SJSA1 (cell line): ENCODE measurements around the gene IRF7. TPM values are rescaled to one million over a fixed set of nuclear protein-coding genes. Genes with fewer than 3 reads are reported as not detected.

ENCODE experiments used
- DNase-seq, 2 experiments: peaks; one replicate each; pipeline ENCODE4 v3.0.0-alpha.2; 2015 to 2020; ENCODE audit warnings: low spot score in 2 of 2, low read depth in 1 of 2
- H3K27ac ChIP-seq: fragments of 250-450 bp; sonication (Bioruptor Pico); 2 replicates; pipeline ENCODE4 v1.5.1; 2020; ENCODE audit warnings: mild to moderate bottlenecking, moderate library complexity
- H3K27me3 ChIP-seq: fragments of 250-450 bp; sonication (Bioruptor Pico); replicated peaks from 2 replicates; pipeline ENCODE4 v1.5.1; 2020; ENCODE audit warnings: mild to moderate bottlenecking, moderate library complexity
- H3K36me3 ChIP-seq: fragments of 250-450 bp; sonication (Bioruptor Pico); 2 replicates; pipeline ENCODE4 v1.5.1; 2020; ENCODE audit warnings: mild to moderate bottlenecking
- H3K4me1 ChIP-seq: fragments of 250-450 bp; sonication (Bioruptor Pico); replicated peaks from 2 replicates; pipeline ENCODE4 v1.6.1; 2021; ENCODE audit warnings: mild to moderate bottlenecking
- H3K4me3 ChIP-seq: fragments of 250-450 bp; sonication (Bioruptor Pico); 2 replicates; pipeline ENCODE4 v1.5.1; 2020; ENCODE audit warnings: mild to moderate bottlenecking
- H3K9me3 ChIP-seq: fragments of 250-450 bp; sonication (Bioruptor Pico); replicated peaks from 2 replicates; pipeline ENCODE4 v1.5.1; 2020; ENCODE audit warnings: mild to moderate bottlenecking
- total RNA-seq: library from RNA; depleted of rRNA; stranded (reverse); fragments of >200 nt; shearing (Covaris generic); gene quantifications from 2 replicates; pipeline ENCODE4 v1.2.3, GENCODE V29; 2014

Gene IRF7
- total RNA-seq, 1 experiment from 2014 or later: 4.3 TPM

GRCh38 chr11:636511-637332 is 21.0 kb upstream of the IRF7 start, which contains the start of gene DRD4:
Gene DRD4 (plus strand): TSS chr11:637269. CDS start chr11:637305, 36 bp downstream.
- DNase-seq: no peak
- Histone ChIP-seq H3K36me3 (no peaks in the 10 kb centered on the region), H3K4me1 (no peaks in the 10 kb centered on the region), H3K27ac (no peak within 1 kb of the TSS), H3K4me3 (no peak within 1 kb of the TSS), H3K9me3 (no peaks in the 10 kb centered on the region), H3K27me3 (no peaks in the 10 kb centered on the region)

DNA sequence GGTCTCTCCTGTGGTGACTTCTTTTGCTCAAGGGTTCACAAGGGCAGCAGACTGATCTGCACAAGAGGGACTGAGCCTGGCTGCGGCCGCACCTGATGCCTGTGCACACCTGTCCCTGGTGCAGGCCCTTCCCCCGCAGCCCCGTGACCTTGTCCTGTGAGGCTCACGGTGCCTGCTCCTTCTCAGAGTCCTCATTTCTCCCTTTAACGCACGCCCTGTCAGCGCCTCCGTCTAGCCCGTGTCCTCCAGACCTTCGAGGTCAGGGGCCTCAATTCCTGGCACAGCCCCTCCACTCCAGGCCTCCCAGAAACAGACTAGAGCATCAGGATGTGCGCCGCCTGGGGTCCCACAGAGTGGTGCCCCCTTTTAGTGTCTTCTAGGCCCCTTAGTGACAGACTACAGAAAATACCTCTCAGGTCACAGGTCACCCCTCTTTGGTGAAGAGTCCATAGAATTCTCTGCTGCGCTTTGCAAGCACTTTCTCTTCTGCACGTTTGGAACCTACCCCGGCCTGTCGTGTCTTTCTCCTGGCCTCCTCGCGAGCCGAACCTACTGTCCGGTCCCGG is 20.3 kb upstream of the IRF7 start:
- DNase-seq: no peak
- Histone ChIP-seq H3K4me3 (no peak overlapping the region), H3K9me3 (no peaks in the 10 kb centered on the region), H3K27me3 (no peaks in the 10 kb centered on the region), H3K27ac (no peak overlapping the region), H3K4me1 (no peaks in the 10 kb centered on the region), H3K36me3 (no peaks in the 10 kb centered on the region)

- Histone ChIP-seq H3K4me1 (peaks cover 4% of the 10 kb centered on the region), H3K27ac (no peak overlapping the region), H3K9me3 (no peaks in the 10 kb centered on the region), H3K27me3 (no peaks in the 10 kb centered on the region), H3K36me3 (no peaks in the 10 kb centered on the region), H3K4me3 (no peak overlapping the region)
- no peak for DNase-seq
Observed at GRCh38 chr11:630871-631270, 15.1 kb upstream of the IRF7 start.

DNA sequence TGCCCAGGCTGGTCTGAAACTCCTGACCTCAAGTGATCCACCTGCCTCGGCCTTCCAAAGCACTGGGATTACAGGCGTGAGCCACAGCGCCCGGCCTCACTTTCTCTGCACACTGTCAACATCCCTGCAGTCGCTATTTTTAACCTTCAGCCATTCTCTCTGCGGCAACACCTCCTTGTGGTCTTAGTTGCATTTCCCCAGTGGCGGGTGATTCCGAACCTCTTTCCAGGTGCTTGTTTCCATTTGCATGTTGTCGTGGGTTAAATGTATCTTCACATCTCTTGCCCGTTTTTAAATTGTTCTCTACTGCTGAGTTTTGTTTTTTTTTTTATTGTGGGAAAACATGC is 13.5 kb upstream of the IRF7 start:
- no peaks in the 10 kb centered on the region for H3K27me3 ChIP-seq

GRCh38 chr11:628056-628455 is 12.3 kb upstream of the IRF7 start:
- Histone ChIP-seq H3K4me3 (no peak overlapping the region), H3K4me1 (peaks cover 4% of the 10 kb centered on the region), H3K27me3 (no peaks in the 10 kb centered on the region), H3K36me3 (no peaks in the 10 kb centered on the region), H3K9me3 (no peaks in the 10 kb centered on the region), H3K27ac (no peak overlapping the region)
- DNase-seq: no peak

More for the DNA sequence above, 13.5 kb upstream of the IRF7 start:
- H3K9me3 ChIP-seq: no peaks in the 10 kb centered on the region
- no peak overlapping the region for H3K4me3 ChIP-seq
- no peak for DNase-seq
- no peak overlapping the region for H3K27ac ChIP-seq
- H3K36me3 ChIP-seq: no peaks in the 10 kb centered on the region
- peaks cover 4% of the 10 kb centered on the region for H3K4me1 ChIP-seq

- Histone ChIP-seq H3K36me3 (no peaks in the 10 kb centered on the region), H3K27ac (no peak overlapping the region), H3K27me3 (no peaks in the 10 kb centered on the region), H3K4me1 (peaks cover 4% of the 10 kb centered on the region), H3K9me3 (no peaks in the 10 kb centered on the region), H3K4me3 (no peak overlapping the region)
- no peak for DNase-seq
Observed at GRCh38 chr11:627308-627576, 11.5 kb upstream of the IRF7 start.

DNA sequence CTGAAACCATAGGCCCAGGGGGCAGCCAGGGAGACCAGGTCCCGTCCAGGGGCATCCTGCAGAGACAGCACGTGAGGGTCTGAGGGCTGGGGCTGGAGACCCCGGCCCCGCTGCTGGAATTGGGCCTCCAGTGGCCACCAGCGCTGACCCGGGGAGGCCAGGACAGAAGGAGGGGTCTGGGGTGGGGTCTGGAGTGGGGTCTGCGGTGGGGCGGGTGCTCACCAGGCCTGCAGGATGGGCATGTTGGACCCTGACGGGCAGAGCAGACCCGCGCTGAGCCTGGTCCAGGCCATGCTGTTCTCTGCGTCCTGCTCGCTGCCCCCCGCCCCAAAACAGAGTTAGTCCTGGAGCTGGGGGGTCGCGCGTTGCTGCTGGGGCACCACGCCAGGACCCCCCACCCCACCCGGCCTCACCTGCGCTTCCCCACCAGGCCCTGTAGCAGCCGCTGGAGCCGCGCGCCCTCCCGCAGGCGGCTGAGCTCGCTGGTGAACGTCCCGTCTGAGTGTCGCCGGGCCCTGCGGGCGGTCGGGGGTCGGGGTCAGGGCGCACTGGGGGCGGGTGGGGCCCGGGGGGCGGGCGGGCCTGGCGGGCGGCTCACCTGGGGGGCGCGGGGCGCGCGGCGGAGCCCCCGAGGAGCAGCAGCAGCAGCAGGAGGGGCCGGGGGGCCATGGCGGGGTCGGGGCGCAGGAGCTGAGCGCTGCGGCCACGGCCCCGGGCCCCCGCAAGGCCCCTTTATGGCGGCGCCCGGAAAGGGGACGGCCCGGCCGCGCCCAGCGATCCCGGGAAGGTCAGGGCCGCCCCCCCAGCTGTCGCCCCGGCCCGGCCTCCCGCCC is 10.9 kb upstream of the IRF7 start, which contains the start of gene SCT:
Gene SCT (minus strand): TSS at position 707 of the 833 bp plus-strand sequence. CDS start 38 bp downstream, at position 669.
- H3K9me3 ChIP-seq: no peaks in the 10 kb centered on the region
- no peak for DNase-seq
- H3K36me3 ChIP-seq: no peaks in the 10 kb centered on the region
- H3K27ac ChIP-seq: no peak within 1 kb of the TSS
- no peak within 1 kb of the TSS for H3K4me3 ChIP-seq
- H3K27me3 ChIP-seq: no peaks in the 10 kb centered on the region
- peaks cover 4% of the 10 kb centered on the region for H3K4me1 ChIP-seq

GRCh38 chr11:625636-626268 is 10.0 kb upstream of the IRF7 start:
- no peak for DNase-seq
- H3K27me3 ChIP-seq: no peaks in the 10 kb centered on the region

DNA sequence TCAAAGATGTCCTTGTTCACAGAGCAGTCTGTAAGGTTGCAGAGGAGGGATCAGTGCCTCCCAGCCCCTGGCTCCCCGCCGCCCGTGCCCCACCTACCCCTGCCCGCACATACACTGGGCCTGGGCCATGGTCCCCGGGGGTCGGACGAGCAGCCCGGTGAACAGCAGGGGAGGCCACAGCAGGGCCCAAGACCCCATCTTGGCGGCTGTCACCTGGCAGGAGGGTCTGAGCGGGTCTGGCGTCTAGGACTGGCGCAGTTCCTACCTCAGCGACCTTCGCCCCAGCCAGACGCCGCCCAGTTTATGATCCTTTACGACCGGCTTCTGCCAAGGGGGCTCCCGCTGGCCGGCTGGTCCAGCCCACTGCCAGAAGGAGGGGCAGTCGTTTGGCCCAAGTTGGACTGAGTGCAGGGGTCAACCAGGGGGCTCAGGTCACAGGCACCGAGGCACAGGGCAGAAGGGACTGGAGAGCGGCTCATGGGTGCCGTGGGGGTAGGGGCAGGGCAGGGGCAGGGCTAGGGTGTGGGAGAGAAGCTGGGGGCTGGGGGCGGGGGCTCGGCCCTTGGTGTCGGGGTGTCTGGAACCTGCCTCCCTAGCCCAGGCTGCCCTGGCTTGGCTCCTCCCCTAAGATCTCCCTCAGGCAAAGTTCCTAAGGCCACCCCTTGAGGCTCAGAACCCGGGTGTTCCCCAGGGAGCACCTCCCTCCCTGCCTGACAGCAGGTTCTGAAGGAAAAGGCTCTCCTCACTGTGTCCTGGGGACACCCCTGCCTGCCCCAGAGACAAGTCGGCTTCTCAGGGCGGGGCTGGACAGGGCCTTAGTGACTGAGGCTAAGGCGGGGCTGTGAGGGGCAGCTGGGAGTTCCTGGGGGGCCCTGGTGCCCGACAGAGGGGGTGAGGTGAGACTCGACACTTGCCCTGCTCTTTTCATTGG is 9.2 kb upstream of the IRF7 start, which contains the start of gene CDHR5:
Gene CDHR5 (minus strand): TSS at position 251 of the 931 bp plus-strand sequence. CDS start 53 bp downstream, at position 198.
- no peaks in the 10 kb centered on the region for H3K9me3 ChIP-seq
- no peak for DNase-seq

More at GRCh38 chr11:625636-626268, 10.0 kb upstream of the IRF7 start:
- no peak overlapping the region for H3K27ac ChIP-seq
- no peaks in the 10 kb centered on the region for H3K9me3 ChIP-seq
- H3K36me3 ChIP-seq: no peaks in the 10 kb centered on the region
- H3K4me1 ChIP-seq: peaks cover 4% of the 10 kb centered on the region
- no peak overlapping the region for H3K4me3 ChIP-seq

DNA sequence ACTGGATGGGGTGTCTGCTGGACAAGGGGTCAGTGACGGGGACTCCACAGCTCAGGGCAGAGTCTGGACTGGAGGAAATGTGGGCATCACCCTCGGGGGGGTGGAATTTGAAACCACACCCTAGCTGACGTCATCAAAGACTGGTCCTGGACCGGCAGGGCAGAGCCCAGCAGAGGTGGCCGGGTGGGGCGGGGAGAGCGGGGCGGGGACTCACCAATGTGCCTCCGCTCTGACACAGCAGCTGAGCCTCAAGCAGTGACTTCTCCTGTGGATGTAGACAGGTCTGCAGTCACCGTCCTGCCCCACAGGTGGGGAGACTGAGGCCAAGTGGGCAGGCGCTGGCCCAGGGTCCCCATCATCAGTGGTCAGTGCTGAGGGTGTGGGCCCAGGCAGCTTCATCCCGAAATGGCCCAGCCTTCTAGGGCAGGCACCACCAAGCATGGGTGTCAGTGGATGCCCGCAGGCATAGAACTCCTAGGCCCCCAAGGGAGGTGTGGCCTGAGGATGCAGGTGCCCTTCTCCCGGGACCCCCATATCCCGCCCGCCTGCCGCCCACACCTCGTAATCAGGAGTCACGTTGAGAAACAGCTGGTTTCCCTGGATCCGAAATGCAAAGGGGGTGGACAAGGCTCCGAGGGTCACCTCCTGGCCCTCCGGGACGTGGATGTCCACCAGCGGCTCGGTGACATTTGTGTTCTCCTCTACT is 8.4 kb upstream of the IRF7 start:
- Histone ChIP-seq H3K4me3 (no peak overlapping the region), H3K4me1 (peaks cover 4% of the 10 kb centered on the region), H3K36me3 (no peaks in the 10 kb centered on the region), H3K27ac (no peak overlapping the region), H3K27me3 (no peaks in the 10 kb centered on the region), H3K9me3 (no peaks in the 10 kb centered on the region)
- no peak for DNase-seq

More for the DNA sequence above, 9.2 kb upstream of the IRF7 start, which contains the start of gene CDHR5:
- Histone ChIP-seq H3K36me3 (no peaks in the 10 kb centered on the region), H3K27me3 (no peaks in the 10 kb centered on the region), H3K4me3 (no peak within 1 kb of the TSS), H3K27ac (no peak within 1 kb of the TSS), H3K4me1 (peaks cover 4% of the 10 kb centered on the region)

DNA sequence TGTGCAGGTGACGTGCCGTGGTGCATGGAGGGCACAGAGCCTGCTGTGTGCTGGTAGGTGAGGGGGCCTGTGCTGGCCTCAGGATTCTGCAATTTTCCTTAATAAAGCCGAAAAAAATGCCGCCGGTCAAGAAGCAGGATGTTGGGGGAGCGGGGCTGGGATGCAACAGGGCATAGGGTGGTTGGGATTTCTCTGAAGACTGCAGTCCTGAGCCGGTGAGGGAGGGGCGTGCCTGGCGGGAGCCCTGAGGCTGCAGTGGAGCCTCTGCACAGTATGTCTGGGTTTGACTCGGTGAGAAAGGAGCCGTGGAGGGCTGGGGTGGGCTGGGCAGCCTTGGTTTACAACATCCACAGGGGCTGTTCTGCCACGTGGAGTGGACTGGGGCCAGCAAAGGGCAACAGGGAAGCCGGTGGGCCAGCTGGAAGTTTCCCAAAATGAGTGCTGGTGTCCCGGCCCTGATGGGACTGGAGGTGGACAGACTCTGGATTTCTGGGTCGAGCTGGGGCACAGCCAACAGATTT is 7.7 kb upstream of the IRF7 start:
- DNase-seq: no peak
- H3K27me3 ChIP-seq: no peaks in the 10 kb centered on the region
- H3K27ac ChIP-seq: no peak overlapping the region
- no peaks in the 10 kb centered on the region for H3K36me3 ChIP-seq
- peaks cover 3% of the 10 kb centered on the region for H3K4me1 ChIP-seq
- no peaks in the 10 kb centered on the region for H3K9me3 ChIP-seq
- H3K4me3 ChIP-seq: no peak overlapping the region

DNA sequence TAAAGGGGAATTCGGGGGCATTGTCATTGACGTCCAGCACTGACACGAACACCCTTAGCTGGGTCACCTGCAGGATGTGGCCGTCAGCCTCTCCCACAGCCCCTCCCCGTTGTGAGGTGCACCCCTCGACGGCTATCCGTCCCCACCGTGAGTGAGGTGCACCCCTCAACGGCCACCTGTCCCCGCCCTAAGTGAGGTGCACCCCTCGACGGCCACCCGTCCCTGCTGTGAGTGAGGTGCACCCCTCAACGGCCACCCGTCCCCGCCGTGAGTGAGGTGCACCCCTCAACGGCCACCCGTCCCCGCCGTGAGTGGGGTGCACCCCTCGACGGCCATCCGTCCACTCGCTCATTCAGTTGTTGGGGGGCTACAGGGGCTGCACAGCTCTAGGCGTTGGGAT is 6.1 kb upstream of the IRF7 start:
- Histone ChIP-seq H3K9me3 (no peaks in the 10 kb centered on the region), H3K4me1 (no peaks in the 10 kb centered on the region), H3K36me3 (no peaks in the 10 kb centered on the region), H3K27ac (no peak overlapping the region), H3K4me3 (no peak overlapping the region), H3K27me3 (no peaks in the 10 kb centered on the region)
- no peak for DNase-seq
